NOMO-1 treated with dmso at 0.1 percent for 144 hours (cell line): ENCODE data around the gene SEMA6B.
"Not testable (repeated sequence)": the region's sequence is repeated elsewhere in the genome, so short reads cannot be mapped to it uniquely, and the experiment has no call there.

Experiments used
- DNase-seq: peaks from one replicate; lab custom pipeline; 2025; ENCODE audit not compliant: unreplicated experiment; lab: John Stamatoyannopoulos, UW

SEMA6B gene

GRCh38 chr19:4548238-4548584 lies 11.3 kb downstream of the SEMA6B start:
- no peak for DNase-seq

DNA sequence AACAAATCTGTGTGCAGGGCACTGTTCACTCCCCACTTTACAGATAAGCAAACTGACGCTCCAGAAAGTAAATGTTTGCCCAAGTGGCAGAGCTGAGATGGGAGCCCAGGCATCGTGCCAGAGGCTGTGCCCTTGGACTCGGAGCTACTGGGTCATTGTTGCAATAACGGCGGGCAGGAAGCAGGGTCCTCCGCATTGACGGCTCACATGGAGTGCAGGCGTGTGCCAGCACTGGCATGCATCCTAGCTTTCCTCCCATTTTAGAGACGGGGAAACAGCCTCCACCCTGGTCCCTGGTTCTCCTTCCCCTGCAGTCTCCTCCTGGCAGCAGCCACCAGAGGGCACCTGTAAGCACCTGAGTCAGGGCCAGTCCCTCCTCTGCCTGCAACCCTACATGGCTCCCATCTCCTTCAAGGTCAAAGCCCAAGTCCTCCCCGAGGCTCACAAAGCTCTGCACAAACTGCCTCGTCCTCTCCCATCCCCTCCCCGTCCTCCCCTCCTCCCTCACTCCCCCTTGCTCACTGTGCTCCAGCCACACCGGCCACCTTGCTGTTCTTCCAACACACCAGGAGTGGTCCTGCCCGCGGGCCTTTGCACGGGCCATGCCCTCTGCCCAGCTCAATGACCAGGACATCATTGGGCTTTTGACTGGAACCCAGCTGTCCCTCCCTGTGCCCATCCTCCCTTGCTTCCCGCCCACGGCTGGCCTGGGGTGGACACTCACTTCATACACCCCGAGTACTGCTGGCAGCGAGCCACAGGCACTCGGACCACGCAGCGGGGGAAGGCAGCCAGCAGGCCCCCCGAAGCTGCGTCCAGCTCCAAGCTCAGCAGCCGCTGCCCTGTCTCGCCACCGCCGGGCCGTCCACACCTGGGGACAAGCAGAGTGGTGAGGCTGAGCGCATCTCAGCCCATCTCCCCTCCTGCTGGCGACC lies 11.9 kb downstream of the SEMA6B start:
- DNase-seq, result no peak

GRCh38 chr19:4543842-4544647 lies 15.4 kb downstream of the SEMA6B start:
- DNase-seq, result no peak

DNA sequence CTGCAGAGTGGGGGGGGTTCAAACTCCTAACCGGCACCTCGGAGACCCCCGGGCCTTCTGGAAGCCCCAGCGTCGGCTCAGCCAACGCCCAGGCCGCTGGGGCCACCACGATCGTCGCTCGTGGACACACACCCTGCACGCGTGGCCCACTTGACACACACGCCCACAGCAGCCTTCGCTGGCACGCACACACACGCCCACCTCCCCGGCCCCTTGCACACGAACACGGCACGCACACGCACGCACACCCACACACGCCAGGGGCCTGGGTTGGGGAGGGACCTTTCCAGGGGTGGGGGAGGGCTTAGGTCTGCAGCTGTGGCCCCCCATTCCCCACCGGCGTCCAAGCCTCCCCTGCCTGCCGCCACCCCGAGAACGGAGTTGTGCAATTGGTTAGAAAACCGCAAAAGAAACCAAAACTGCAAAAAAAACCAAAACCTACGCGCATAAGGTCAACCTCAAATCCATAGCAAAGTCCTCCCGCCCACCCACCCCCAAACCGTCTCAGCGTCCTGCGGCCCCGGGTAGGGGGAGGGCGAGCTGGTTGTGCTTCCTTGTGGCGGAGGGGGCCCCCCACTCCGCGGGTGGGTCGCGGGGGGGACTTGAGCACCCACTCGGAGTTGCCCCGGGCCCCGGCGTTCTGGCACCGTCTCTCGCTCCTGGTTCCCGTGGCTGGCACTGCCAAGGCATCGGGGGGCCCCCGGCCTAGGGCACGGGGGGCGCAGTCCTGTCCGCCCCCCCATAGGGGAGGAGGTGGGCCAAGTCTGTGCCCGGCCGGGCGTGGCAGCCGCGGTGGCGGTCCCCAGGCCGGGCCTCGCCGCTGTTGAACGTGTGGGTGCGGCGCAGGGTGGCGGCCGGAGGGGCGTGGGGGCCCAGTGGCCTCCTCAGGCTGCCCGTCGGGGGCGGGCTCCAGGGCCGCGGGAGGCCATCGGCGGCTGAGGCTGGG lies 16.3 kb downstream of the SEMA6B start:
- DNase-seq, result peak; percentile 78

DNA sequence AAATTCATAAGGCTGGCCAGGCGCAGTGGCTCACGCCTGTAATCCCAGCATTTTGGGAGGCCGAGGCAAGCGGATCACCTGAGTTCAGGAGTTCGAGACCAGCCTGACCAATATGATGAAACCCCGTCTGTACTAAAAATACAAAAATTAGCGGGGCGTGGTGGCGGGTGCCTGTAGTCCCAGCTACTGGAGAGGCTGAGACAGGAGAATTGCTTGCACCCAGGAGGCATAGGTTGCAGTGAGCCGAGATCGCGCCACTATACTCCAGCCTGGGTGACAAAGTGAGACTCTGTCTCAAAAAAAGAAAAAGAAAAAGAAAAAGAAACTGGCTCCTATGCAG lies 17.7 kb downstream of the SEMA6B start:
- DNase-seq, result not testable (repeated sequence)

- DNase-seq, result peak; percentile 87
Observed at GRCh38 chr19:4541114-4541805, 18.2 kb downstream of the SEMA6B start.

- DNase-seq, result peak; percentile 84
Observed at GRCh38 chr19:4539693-4540581, 19.5 kb downstream of the SEMA6B start, which contains the start of gene LRG1. Gene LRG1 (minus strand): TSS chr19:4540036. CDS start chr19:4540013, 23 bp downstream.

GRCh38 chr19:4539169-4539692 lies 20.3 kb downstream of the SEMA6B start:
- DNase-seq, result no peak

DNA sequence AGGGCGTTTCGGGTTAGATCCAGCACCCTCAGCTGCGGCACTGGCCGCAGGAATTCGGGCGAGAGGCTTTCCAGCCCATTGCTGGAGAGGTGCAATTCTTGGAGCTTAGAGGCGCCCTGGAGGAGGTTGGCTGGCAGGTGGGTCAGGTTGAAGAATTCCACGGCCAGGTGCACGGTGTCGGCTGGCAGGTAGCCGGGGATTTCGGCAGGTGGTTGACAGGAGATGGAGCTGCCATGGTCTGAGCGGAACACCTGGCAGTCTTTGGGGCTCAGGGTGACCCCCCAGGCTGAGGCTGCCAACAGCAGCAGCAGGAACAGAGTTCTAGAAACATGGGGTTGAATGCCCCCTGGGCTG lies 20.9 kb downstream of the SEMA6B start:
- DNase-seq, result no peak

GRCh38 chr19:4537953-4538600 lies 21.4 kb downstream of the SEMA6B start:
- no peak for DNase-seq

DNA sequence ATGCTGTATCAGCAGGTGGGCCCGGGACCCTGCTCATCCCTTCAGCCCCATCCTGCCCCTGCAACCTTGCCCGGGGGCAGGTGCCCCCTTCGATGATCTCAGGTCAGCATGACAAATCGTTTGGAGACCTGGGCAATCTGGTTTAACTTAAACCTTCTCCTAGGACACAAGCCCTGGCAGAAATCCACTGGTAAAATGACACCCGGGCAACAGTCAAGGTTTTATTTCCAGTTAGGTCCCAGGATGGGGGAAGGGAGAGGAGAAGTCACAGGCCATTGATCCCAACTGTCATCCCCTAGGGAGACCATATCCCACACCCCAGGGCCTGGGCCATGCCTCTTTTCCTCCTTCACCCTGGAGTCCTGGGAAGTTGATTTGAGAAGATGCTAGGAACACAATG lies 22.7 kb downstream of the SEMA6B start:
- no peak for DNase-seq

DNA sequence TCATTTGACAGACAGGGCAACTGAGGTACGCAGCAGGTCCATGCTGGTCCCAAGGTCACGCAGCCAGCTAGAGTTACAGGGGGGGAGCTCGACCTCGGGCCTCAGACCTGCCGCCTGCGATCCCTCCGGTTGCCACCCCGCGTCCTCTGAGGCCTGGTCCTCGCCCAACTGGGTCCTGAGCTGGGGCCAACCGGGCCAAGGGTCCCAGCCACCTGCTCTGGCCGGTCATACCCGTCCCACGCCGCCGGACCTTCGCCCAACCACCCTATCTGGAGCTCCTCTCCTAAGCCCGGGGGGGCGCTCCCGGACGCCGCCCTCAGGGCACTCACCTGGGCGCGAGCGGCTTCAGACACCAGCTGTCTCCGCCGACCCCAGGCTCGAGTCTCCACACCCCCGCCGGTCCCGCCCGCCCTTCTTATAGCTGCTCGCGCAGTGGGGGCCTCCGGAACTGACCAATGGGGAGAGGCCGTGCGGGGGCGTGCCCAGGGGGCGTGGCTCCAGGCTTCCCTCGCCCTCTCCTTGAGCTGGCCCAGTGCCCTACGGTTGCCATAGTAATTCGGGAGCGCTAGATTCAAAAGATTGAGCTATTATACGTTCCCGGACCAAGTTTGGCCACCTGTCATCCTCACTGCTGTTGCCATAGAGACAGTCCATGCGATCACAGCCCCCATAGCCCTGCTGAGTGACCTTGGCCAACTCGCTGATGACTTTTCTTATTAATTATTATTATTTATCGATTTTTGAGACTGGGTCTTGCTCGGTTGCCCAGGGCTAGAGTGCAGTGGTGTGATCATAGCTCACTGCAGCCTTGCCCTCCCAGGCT lies 24.4 kb downstream of the SEMA6B start, which contains the start of gene PLIN5:
TSS of gene PLIN5 (minus strand) at position 389 of the 823 bp plus-strand sequence. CDS start 1,150 bp downstream, outside the sequence.
- DNase-seq, result no peak

- no peak for DNase-seq
Observed at GRCh38 chr19:4533835-4534424, 25.6 kb downstream of the SEMA6B start.

DNA sequence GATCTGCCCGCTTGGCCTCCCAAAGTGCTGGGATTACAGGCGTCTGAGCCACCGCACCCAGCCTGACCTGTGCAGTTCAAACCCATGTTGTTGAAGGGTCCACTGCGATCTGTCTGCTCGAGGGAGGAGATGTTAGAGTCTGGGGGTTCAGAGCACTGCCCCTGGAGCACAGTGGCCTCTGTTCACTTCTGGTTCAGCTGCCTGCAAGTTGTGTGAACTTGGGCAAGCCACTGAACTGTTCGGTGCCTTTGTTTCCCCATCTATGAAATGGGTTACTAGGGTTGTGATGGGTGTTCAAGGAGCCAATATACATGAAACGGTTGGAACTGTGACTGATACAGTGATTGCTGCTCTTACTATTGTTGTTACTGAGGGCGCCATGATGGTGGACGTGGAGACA lies 26.1 kb downstream of the SEMA6B start:
- DNase-seq, result no peak

GRCh38 chr19:4531562-4532165 lies 27.8 kb downstream of the SEMA6B start:
- no peak for DNase-seq

DNA sequence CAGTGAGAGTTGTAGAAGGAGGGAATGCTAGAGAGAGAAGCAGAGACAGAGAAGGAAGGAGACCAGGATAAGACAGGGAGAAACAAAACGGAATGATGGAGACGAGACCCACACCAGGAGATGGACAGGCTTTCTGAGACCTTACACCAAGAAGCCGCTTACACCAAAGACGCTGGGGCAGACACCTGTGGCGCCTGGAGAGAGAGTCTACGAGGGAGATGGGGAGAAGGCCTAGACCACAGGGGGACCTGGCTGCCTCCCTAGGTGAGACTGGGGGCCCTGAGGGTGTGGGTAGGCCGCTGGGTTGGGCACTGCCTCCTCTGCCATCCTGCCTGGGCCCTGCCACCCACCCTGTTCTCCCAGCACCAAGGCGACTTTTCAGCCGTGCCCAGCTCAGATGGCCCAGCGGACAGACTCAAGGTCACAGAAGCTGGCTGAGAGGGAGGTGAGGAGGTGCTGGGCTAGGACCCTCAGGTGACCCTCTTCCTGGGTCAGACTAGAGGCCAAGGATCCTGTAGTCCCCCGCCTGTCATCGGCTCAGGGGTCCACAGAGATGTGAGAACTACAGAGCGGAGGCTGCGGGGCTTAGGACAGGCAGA lies 29.5 kb downstream of the SEMA6B start:
- no peak for DNase-seq

- no peak for DNase-seq
Observed at GRCh38 chr19:4528843-4529242, 30.6 kb downstream of the SEMA6B start.
